ENCODE measurements around the gene EBP. TPM values are rescaled to one million over a fixed set of nuclear protein-coding genes. Genes with fewer than 3 reads are reported as not detected.

Gene EBP
- total and polyA plus RNA-seq, 10 donors = 25.1 to 62.3 (median 33.9) TPM

- TF ChIP-seq, protein P1, sequence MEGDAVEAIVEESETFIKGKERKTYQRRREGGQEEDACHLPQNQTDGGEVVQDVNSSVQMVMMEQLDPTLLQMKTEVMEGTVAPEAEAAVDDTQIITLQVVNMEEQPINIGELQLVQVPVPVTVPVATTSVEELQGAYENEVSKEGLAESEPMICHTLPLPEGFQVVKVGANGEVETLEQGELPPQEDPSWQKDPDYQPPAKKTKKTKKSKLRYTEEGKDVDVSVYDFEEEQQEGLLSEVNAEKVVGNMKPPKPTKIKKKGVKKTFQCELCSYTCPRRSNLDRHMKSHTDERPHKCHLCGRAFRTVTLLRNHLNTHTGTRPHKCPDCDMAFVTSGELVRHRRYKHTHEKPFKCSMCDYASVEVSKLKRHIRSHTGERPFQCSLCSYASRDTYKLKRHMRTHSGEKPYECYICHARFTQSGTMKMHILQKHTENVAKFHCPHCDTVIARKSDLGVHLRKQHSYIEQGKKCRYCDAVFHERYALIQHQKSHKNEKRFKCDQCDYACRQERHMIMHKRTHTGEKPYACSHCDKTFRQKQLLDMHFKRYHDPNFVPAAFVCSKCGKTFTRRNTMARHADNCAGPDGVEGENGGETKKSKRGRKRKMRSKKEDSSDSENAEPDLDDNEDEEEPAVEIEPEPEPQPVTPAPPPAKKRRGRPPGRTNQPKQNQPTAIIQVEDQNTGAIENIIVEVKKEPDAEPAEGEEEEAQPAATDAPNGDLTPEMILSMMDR (IDR thresholded peaks at IDR 0.05 in 8 of 11, conservative IDR thresholded peaks at IDR 0.05 in 3 of 11) = no peak
- TF ChIP-seq POLR2A (IDR thresholded peaks at IDR 0.05) (no peak), POLR2AphosphoS5 (IDR thresholded peaks at IDR 0.05) (no peak)
Measured at GRCh38 chrX:48505481-48505880, 16.1 kb upstream of the EBP start.

DNA sequence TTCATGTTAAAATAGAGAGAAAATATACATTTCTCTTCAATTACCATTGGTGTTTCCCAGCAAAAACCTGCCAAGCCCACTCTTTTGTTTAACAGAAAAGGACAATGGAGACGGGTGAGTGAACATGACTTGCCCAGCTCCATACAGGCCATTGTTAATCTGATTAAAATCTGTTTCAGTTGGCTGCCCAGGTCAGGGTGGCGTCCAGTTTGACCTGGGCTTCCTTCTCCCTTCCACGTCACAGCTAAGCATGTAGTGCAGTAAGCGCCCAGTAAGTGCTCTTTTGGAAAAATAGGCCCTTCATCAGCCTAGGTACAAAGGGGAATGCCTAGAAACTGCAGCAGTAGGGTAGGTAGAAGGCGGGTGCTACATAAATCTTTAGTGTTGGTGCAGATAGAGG, 14.4 kb upstream of the EBP start:
- H3K27ac ChIP-seq = no peak overlapping the region
- peaks cover 0 to 18% (median 8%) of the 10 kb centered on the region in 6 donors for H3K4me1 ChIP-seq
- DNase-seq = peak; percentile 13
- intact Hi-C loops (cut with DNase I; ENCODE audit: low total_unique reads) = no loop called here
- H3K9me3 ChIP-seq = no peaks in the 10 kb centered on the region
- H3K27me3 ChIP-seq (replicated peaks in 1 of 7) = no peaks in the 10 kb centered on the region
- peaks cover 0 to 4% (median 0%) of the 10 kb centered on the region in 6 donors for H3K36me3 ChIP-seq
- no peak for TF ChIP-seq POLR2A (IDR thresholded peaks at IDR 0.05)
- TF ChIP-seq, protein P1 (IDR thresholded peaks at IDR 0.05 in 8 of 11, conservative IDR thresholded peaks at IDR 0.05 in 3 of 11) = no peak
- TF ChIP-seq POLR2AphosphoS5 (IDR thresholded peaks at IDR 0.05) = no peak
- 73 to 93% (median 88%) methylated on average over 5 of the region's 5 CpGs for WGBS, 5 donors
- no peak overlapping the region for H3K4me3 ChIP-seq

More at GRCh38 chrX:48505481-48505880, 16.1 kb upstream of the EBP start:
- DNase-seq = no peak
- Histone ChIP-seq H3K27me3 (replicated peaks in 1 of 7) (no peaks in the 10 kb centered on the region), H3K27ac (no peak overlapping the region), H3K9me3 (no peaks in the 10 kb centered on the region), H3K4me1 (peaks cover 0 to 18% (median 8%) of the 10 kb centered on the region in 6 donors), H3K36me3 (no peaks in the 10 kb centered on the region), H3K4me3 (no peak overlapping the region)
- intact Hi-C loops (cut with DNase I; ENCODE audit: low total_unique reads) = no loop called here
- 79 to 91% (median 84%) methylated on average over 5 of the region's 5 CpGs for WGBS, 5 donors

- Histone ChIP-seq H3K4me1 (peaks cover 0 to 18% (median 8%) of the 10 kb centered on the region in 6 donors), H3K27ac (peak within 1 kb of the TSS; percentile 60 to 88 (median 80)), H3K27me3 (replicated peaks in 1 of 7) (no peaks in the 10 kb centered on the region), H3K4me3 (peak within 1 kb of the TSS; percentile 50 to 84 (median 57)), H3K36me3 (peaks cover 0 to 9% (median 0%) of the 10 kb centered on the region in 6 donors), H3K9me3 (no peaks in the 10 kb centered on the region)
- TF ChIP-seq, protein P1 (IDR thresholded peaks at IDR 0.05 in 8 of 11, conservative IDR thresholded peaks at IDR 0.05 in 3 of 11) = no peak
- TF ChIP-seq POLR2A (IDR thresholded peaks at IDR 0.05) (peak in 1 of 3 donors; percentile 39), POLR2AphosphoS5 (IDR thresholded peaks at IDR 0.05) (peak; percentile 84 to 87 (median 87))
- intact Hi-C loops (cut with DNase I; ENCODE audit: low total_unique reads) = no loop called here
- WGBS, 5 donors = 0 to 30% (median 1%) methylated on average over 19 to 65 of the region's 65 CpGs
- peak; percentile 95 for DNase-seq
Measured at GRCh38 chrX:48508400-48509244, 13.0 kb upstream of the EBP start, which contains the start of gene PORCN. TSS of gene PORCN (plus strand) at chrX:48508992. CDS start at chrX:48509821, 829 bp downstream.

DNA sequence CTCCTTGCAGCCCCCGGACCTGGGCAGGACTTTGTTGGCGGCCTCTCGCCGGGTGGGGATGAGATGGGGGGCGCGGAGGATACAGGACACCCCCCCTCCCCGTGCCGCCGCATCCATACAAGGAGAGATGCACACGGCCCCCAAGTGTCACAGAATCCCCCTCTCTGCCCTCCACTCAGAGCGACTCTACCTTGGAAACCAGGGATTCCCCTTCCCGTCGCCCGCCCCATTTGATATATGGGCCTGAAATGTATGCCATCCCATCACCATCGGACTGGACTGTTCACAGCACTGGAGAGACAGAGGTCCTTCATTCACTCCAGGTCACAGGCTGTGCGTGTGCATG, 12.4 kb upstream of the EBP start:
- no peaks in the 10 kb centered on the region for H3K27me3 ChIP-seq (replicated peaks in 1 of 7)
- peak overlapping the region; percentile 60 to 88 (median 80) for H3K27ac ChIP-seq
- intact Hi-C loops (cut with DNase I; ENCODE audit: low total_unique reads) = no loop called here
- H3K4me3 ChIP-seq = peak overlapping the region; percentile 50 to 84 (median 57)
- TF ChIP-seq POLR2A (IDR thresholded peaks at IDR 0.05) (no peak), POLR2AphosphoS5 (IDR thresholded peaks at IDR 0.05) (no peak)
- TF ChIP-seq, protein P1 (IDR thresholded peaks at IDR 0.05 in 8 of 11, conservative IDR thresholded peaks at IDR 0.05 in 3 of 11) = no peak
- peaks cover 0 to 18% (median 8%) of the 10 kb centered on the region in 6 donors for H3K4me1 ChIP-seq
- H3K36me3 ChIP-seq = peaks cover 0 to 11% (median 0%) of the 10 kb centered on the region in 6 donors
- no peak for DNase-seq
- H3K9me3 ChIP-seq = no peaks in the 10 kb centered on the region
- WGBS, 5 donors = 3 to 35% (median 13%) methylated on average over 8 to 15 of the region's 16 CpGs

Measured in spleen (tissue), 11 donors.